ENCODE data around the gene BCAS3.
"Not testable (repeated sequence)": the region's sequence is repeated elsewhere in the genome, so short reads cannot be mapped to it uniquely, and the experiment has no call there.

BCAS3 gene

GRCh38 chr17:61225178-61225882 lies 547.7 kb downstream of the BCAS3 start:
- DNase-seq (ENCODE audit: low read depth in 2 of 2): no peak

- no peak for DNase-seq (ENCODE audit: low read depth in 2 of 2)
These were observed 550.2 kb downstream of the BCAS3 start for GRCh38 chr17:61227866-61228265.

GRCh38 chr17:61230461-61230860 lies 552.8 kb downstream of the BCAS3 start:
- DNase-seq (ENCODE audit: low read depth in 2 of 2): no peak

- DNase-seq (ENCODE audit: low read depth in 2 of 2): no peak
These were observed 553.5 kb downstream of the BCAS3 start for GRCh38 chr17:61230972-61231820.

- no peak for DNase-seq (ENCODE audit: low read depth in 2 of 2)
These were observed 555.2 kb downstream of the BCAS3 start for GRCh38 chr17:61232871-61233270.

GRCh38 chr17:61233991-61234750 lies 556.5 kb downstream of the BCAS3 start:
- DNase-seq (ENCODE audit: low read depth in 2 of 2): no peak

GRCh38 chr17:61235001-61235826 lies 557.6 kb downstream of the BCAS3 start:
- no peak for DNase-seq (ENCODE audit: low read depth in 2 of 2)

- no peak for DNase-seq (ENCODE audit: low read depth in 2 of 2)
These were observed 558.2 kb downstream of the BCAS3 start for GRCh38 chr17:61235827-61236197.

GRCh38 chr17:61237275-61237674 lies 559.6 kb downstream of the BCAS3 start:
- no peak for DNase-seq (ENCODE audit: low read depth in 2 of 2)

GRCh38 chr17:61238455-61238933 lies 560.8 kb downstream of the BCAS3 start:
- no peak for DNase-seq (ENCODE audit: low read depth in 2 of 2)

GRCh38 chr17:61239327-61239726 lies 561.7 kb downstream of the BCAS3 start:
- DNase-seq (ENCODE audit: low read depth in 2 of 2): no peak

GRCh38 chr17:61239953-61240352 lies 562.3 kb downstream of the BCAS3 start:
- DNase-seq (ENCODE audit: low read depth in 2 of 2): no peak

- DNase-seq (ENCODE audit: low read depth in 2 of 2): no peak
These were observed 563.3 kb downstream of the BCAS3 start for GRCh38 chr17:61240851-61241468.

- DNase-seq (ENCODE audit: low read depth in 2 of 2): not testable (repeated sequence)
These were observed 567.3 kb downstream of the BCAS3 start for GRCh38 chr17:61244988-61245387.

GRCh38 chr17:61245706-61246135 lies 568.1 kb downstream of the BCAS3 start:
- no peak for DNase-seq (ENCODE audit: low read depth in 2 of 2)

GRCh38 chr17:61247439-61247838 lies 569.8 kb downstream of the BCAS3 start:
- DNase-seq (ENCODE audit: low read depth in 2 of 2): no peak

GRCh38 chr17:61248399-61248798 lies 570.7 kb downstream of the BCAS3 start:
- no peak for DNase-seq (ENCODE audit: low read depth in 2 of 2)

- no peak for DNase-seq (ENCODE audit: low read depth in 2 of 2)
These were observed 572.1 kb downstream of the BCAS3 start for GRCh38 chr17:61249649-61250299.

GRCh38 chr17:61250335-61250890 lies 572.8 kb downstream of the BCAS3 start:
- no peak for DNase-seq (ENCODE audit: low read depth in 2 of 2)
